ENCODE data around the gene CCDC13. TPM values are rescaled to one million over a fixed set of nuclear protein-coding genes. Genes with fewer than 3 reads are reported as not detected.

The CCDC13 gene
- total and polyA plus RNA-seq, 2 donors (not counting 3 experiments of a cell fraction or from before 2014, with no cell fraction given), result 0.36 to 0.82 TPM

GRCh38 chr3:42741796-42742195, 31.3 kb downstream of the CCDC13 start:
- Histone ChIP-seq H3K27me3 (ENCODE audit: control insufficient read depth in 2 of 2, insufficient read depth in 2 of 2, low read length in 2 of 2) (no peaks in the 10 kb centered on the region), H3K9me1 (replicated peaks; ENCODE audit: control insufficient read depth, extremely low read depth, insufficient read depth, low read length) (no peaks in the 10 kb centered on the region), H3K36me3 (ENCODE audit: control insufficient read depth in 2 of 2, extremely low read depth in 1 of 2, insufficient read depth in 2 of 2, low read length in 2 of 2) (no peaks in the 10 kb centered on the region), H3K4me2 (ENCODE audit: insufficient read depth, low read length) (no peak overlapping the region), H3K27ac (ENCODE audit: insufficient read depth, low read depth, low read length) (no peak overlapping the region), H4K20me1 (replicated peaks; ENCODE audit: control insufficient read depth, extremely low read depth, insufficient read depth, low read length) (no peaks in the 10 kb centered on the region), H3K4me3 (replicated peaks in 1 of 3; ENCODE audit: insufficient read depth in 1 of 3, low read depth in 1 of 3, low read length in 3 of 3) (no peak overlapping the region), H3K4me1 (ENCODE audit: control insufficient read depth, extremely low read depth, insufficient read depth, low read length) (no peaks in the 10 kb centered on the region), H3K9ac (replicated peaks; ENCODE audit: extremely low read depth, insufficient read depth, low read length) (no peak overlapping the region), H2AFZ (ENCODE audit: low read depth, low read length) (no peak overlapping the region), H3K79me2 (ENCODE audit: control insufficient read depth, insufficient read depth, low read length) (no peaks in the 10 kb centered on the region), H3K9me3 (replicated peaks; ENCODE audit: control insufficient read depth, insufficient read depth, low read length) (no peaks in the 10 kb centered on the region)
- ChIA-PET CTCF (interaction anchor here (1.0 to 6.9 kb wide), 2 partner anchors 14 to 37 kb away, joined by 5 to 61 read pairs; no protein-coding TSS in a partner anchor), POLR2A (no interaction called here)
- FAIRE-seq, result no peak
- no TSS peak for BruUV-seq (replicated peaks)
- dilution Hi-C loops (cut with MboI; ENCODE audit: extremely low pct_ligation_motif_present, low sequenced_read_pairs), result no loop called here
- intact Hi-C loops (cut with micrococcal nuclease), result no loop called here
- DNase-seq (ENCODE audit: low read depth, low spot score), result no peak
- TF ChIP-seq POLR2A (IDR thresholded peaks at IDR 0.05; ENCODE audit: low read depth, low read length) (no peak), GATA2 (IDR thresholded peaks at IDR 0.05; ENCODE audit: insufficient read depth, insufficient read length, low read depth, low read length) (no peak), CTCF (IDR thresholded peaks at IDR 0.05; ENCODE audit: extremely low read depth in 1 of 2, insufficient read depth in 1 of 2, low read depth in 1 of 2, low read length in 2 of 2) (no peak), FOS (IDR thresholded peaks at IDR 0.05; ENCODE audit: borderline replicate concordance, insufficient read depth, low read length) (no peak), JUN (IDR thresholded peaks at IDR 0.05; ENCODE audit: borderline replicate concordance, insufficient read depth, insufficient read length, low read depth) (no peak), EZH2 (IDR thresholded peaks at IDR 0.05; ENCODE audit: borderline replicate concordance, low read depth, low read length, severe bottlenecking) (no peak), MYC (IDR thresholded peaks at IDR 0.05; ENCODE audit: low read depth, low read length) (no peak)

Measured in endothelial cell of umbilical vein (primary cell).